Esophagus muscularis mucosa (tissue), 4 donors: ENCODE data around the gene CREB3L4. TPM values are rescaled to one million over a fixed set of nuclear protein-coding genes. Genes with fewer than 3 reads are reported as not detected.

Experiments used
- DNase-seq: peaks from one replicate; pipeline ENCODE4 v3.0.0-alpha.2; 2017; ENCODE audit errors: extremely low spot score
- H3K27ac ChIP-seq, 4 donors: fragments of 200-600 bp; sonication (generic); replicated peaks in 1 of 4; 1 replicate in 3 of 4; 2 replicates in 1 of 4; pipeline ENCODE4 v1.5.1; 2016 to 2019; ENCODE audit warnings: mild to moderate bottlenecking in 1 of 4
- H3K27me3 ChIP-seq, 4 donors: fragments of 200-600 bp; sonication (generic); one replicate each; pipeline versions ENCODE4 v1.5.1 to v1.6.0; 2016 to 2019
- H3K36me3 ChIP-seq, 4 donors: fragments of 200-600 bp; sonication (generic); one replicate each; pipeline ENCODE4 v1.5.1; 2016 to 2019
- H3K4me1 ChIP-seq, 4 donors: fragments of 200-600 bp; sonication (generic); one replicate each; pipeline ENCODE4 v1.5.1; 2016 to 2019
- H3K4me3 ChIP-seq, 4 donors: fragments of 200-600 bp; sonication (generic); 1 replicate in 2 of 4; 2 replicates in 2 of 4; pipeline ENCODE4 v1.5.1; 2016 to 2019; ENCODE audit warnings: mild to moderate bottlenecking in 4 of 4, moderate library complexity in 1 of 4
- H3K9me3 ChIP-seq, 4 donors: fragments of 200-600 bp; sonication (generic); 1 replicate in 3 of 4; 2 replicates in 1 of 4; pipeline ENCODE4 v1.5.1; 2016 to 2019
- CTCF ChIP-seq, 3 experiments: fragments of 200-600 bp in 2 of 3; fragments of 450-650 bp in 1 of 3; sonication (generic) in 2 of 3; IDR thresholded peaks; one replicate each; pipeline ENCODE4 v1.5.1; 2017 to 2019; ENCODE audit warnings: antibody characterized with exemption in 3 of 3, mild to moderate bottlenecking in 2 of 3, moderate library complexity in 1 of 3
- EP300 ChIP-seq: sonication (generic); formaldehyde crosslinking; IDR thresholded peaks from one replicate; pipeline ENCODE4 v1.6.1; 2017; ENCODE audit warnings: antibody characterized with exemption
- POLR2A ChIP-seq: fragments of 450-650 bp; IDR thresholded peaks from one replicate; pipeline ENCODE4 v1.6.1; 2017; ENCODE audit warnings: antibody characterized with exemption, moderate library complexity, mild to moderate bottlenecking, low read depth
- POLR2AphosphoS5 ChIP-seq, 2 donors: sonication (generic); formaldehyde crosslinking; IDR thresholded peaks; one replicate each; pipeline ENCODE4 v1.6.1; 2017; ENCODE audit warnings: antibody characterized with exemption in 2 of 2
- WGBS: methylation state at CpG from one replicate; pipeline ENCODE4 v1.1.5; 2018; 5-methylcytosine and 5-hydroxymethylcytosine counted together
- intact Hi-C: fragments of 100-400 bp; cut with DNase I; formaldehyde crosslinking; loops from one replicate; pipeline ENCODE4 v1.15.1; 2023
- total RNA-seq, 4 donors: library from RNA; depleted of rRNA; stranded (reverse); fragments of >200 nt; gene quantifications; one replicate each; pipeline versions ENCODE4 v1.1.0 to v1.2.1, GENCODE V29; 2016

The CREB3L4 gene
- total RNA-seq, 4 donors from 2014 or later, result 2.9 to 7.6 (median 6.8) TPM

- H3K27ac ChIP-seq, result no peak overlapping the region
- H3K36me3 ChIP-seq, result peaks cover 20 to 74% (median 60%) of the 10 kb centered on the region in 4 donors
- intact Hi-C loops, result loop anchor here (10.0 kb wide), 1 partner anchor 117 kb away; no protein-coding TSS in a partner anchor
- no peaks in the 10 kb centered on the region for H3K9me3 ChIP-seq
- H3K4me3 ChIP-seq, result no peak overlapping the region
- 94% methylated on average over 33 of the region's 34 CpGs for WGBS
- peaks cover 24 to 32% (median 26%) of the 10 kb centered on the region in 4 donors for H3K4me1 ChIP-seq
- H3K27me3 ChIP-seq, result no peaks in the 10 kb centered on the region
- no peak for DNase-seq
- no peak for TF ChIP-seq POLR2AphosphoS5 (IDR thresholded peaks at IDR 0.05)
- no peak for TF ChIP-seq POLR2A
- no peak for TF ChIP-seq CTCF (IDR thresholded peaks at IDR 0.05)
- no peak for TF ChIP-seq EP300
Measured at GRCh38 chr1:153941826-153942725, 25.6 kb upstream of the CREB3L4 start.

- H3K27me3 ChIP-seq, result no peaks in the 10 kb centered on the region
- H3K36me3 ChIP-seq, result peaks cover 15 to 74% (median 60%) of the 10 kb centered on the region in 4 donors
- no peaks in the 10 kb centered on the region for H3K9me3 ChIP-seq
- DNase-seq, result no peak
- no peak for TF ChIP-seq EP300
- no peak for TF ChIP-seq POLR2A
- no peak for TF ChIP-seq CTCF (IDR thresholded peaks at IDR 0.05)
- no peak for TF ChIP-seq POLR2AphosphoS5 (IDR thresholded peaks at IDR 0.05)
- WGBS, result 77% methylated on average over 11 of the region's 11 CpGs
- peaks cover 27 to 37% (median 29%) of the 10 kb centered on the region in 4 donors for H3K4me1 ChIP-seq
- no peak overlapping the region for H3K4me3 ChIP-seq
- intact Hi-C loops, result loop anchor here (10.0 kb wide), 1 partner anchor 118 kb away; no protein-coding TSS in a partner anchor
- no peak overlapping the region for H3K27ac ChIP-seq
Measured at GRCh38 chr1:153942766-153943549, 24.7 kb upstream of the CREB3L4 start.

GRCh38 chr1:153944005-153944826, 23.5 kb upstream of the CREB3L4 start:
- WGBS, result 82% methylated on average over 15 of the region's 15 CpGs
- Histone ChIP-seq H3K36me3 (peaks cover 27 to 74% (median 64%) of the 10 kb centered on the region in 4 donors), H3K4me3 (peak overlapping the region; percentile 78 to 98 (median 88)), H3K4me1 (peaks cover 27 to 37% (median 29%) of the 10 kb centered on the region in 4 donors), H3K9me3 (no peaks in the 10 kb centered on the region), H3K27ac (peak overlapping the region; percentile 98 to 100 (median 98)), H3K27me3 (no peaks in the 10 kb centered on the region)
- TF ChIP-seq POLR2AphosphoS5 (IDR thresholded peaks at IDR 0.05) (no peak), CTCF (IDR thresholded peaks at IDR 0.05) (no peak), POLR2A (no peak), EP300 (no peak)
- intact Hi-C loops, result loop anchor here (10.0 kb wide), 1 partner anchor 119 kb away; no protein-coding TSS in a partner anchor
- no peak for DNase-seq

- peak overlapping the region; percentile 98 to 100 (median 98) for H3K27ac ChIP-seq
- no peak for DNase-seq
- 70% methylated on average over 3 of the region's 3 CpGs for WGBS
- peak overlapping the region; percentile 78 to 98 (median 88) for H3K4me3 ChIP-seq
- no peaks in the 10 kb centered on the region for H3K27me3 ChIP-seq
- TF ChIP-seq POLR2A, result no peak
- TF ChIP-seq POLR2AphosphoS5 (IDR thresholded peaks at IDR 0.05), result no peak
- no peak for TF ChIP-seq CTCF (IDR thresholded peaks at IDR 0.05)
- TF ChIP-seq EP300, result no peak
- intact Hi-C loops, result loop anchor here (5.0 to 10.0 kb wide), 2 partner anchors 43 to 120 kb away; partner anchors contain the start of gene RAB13
- H3K4me1 ChIP-seq, result peaks cover 27 to 37% (median 29%) of the 10 kb centered on the region in 4 donors
- H3K9me3 ChIP-seq, result no peaks in the 10 kb centered on the region
- H3K36me3 ChIP-seq, result peaks cover 24 to 74% (median 64%) of the 10 kb centered on the region in 4 donors
Measured at GRCh38 chr1:153944827-153945117, 22.9 kb upstream of the CREB3L4 start.
